Esophagus muscularis mucosa (tissue), 4 donors: ENCODE results near the gene STX16. TPM values are rescaled to one million over a fixed set of nuclear protein-coding genes. Genes with fewer than 3 reads are reported as not detected.

Experiments
- DNase-seq: peaks from one replicate; pipeline ENCODE4 v3.0.0-alpha.2; 2017; ENCODE audit errors: extremely low spot score
- H3K27ac ChIP-seq, 4 donors: fragments of 200-600 bp; sonication (generic); replicated peaks in 1 of 4; 1 replicate in 3 of 4; 2 replicates in 1 of 4; pipeline ENCODE4 v1.5.1; 2016 to 2019; ENCODE audit warnings: mild to moderate bottlenecking in 1 of 4
- H3K27me3 ChIP-seq, 4 donors: fragments of 200-600 bp; sonication (generic); one replicate each; pipeline versions ENCODE4 v1.5.1 to v1.6.0; 2016 to 2019
- H3K36me3 ChIP-seq, 4 donors: fragments of 200-600 bp; sonication (generic); one replicate each; pipeline ENCODE4 v1.5.1; 2016 to 2019
- H3K4me1 ChIP-seq, 4 donors: fragments of 200-600 bp; sonication (generic); one replicate each; pipeline ENCODE4 v1.5.1; 2016 to 2019
- H3K4me3 ChIP-seq, 4 donors: fragments of 200-600 bp; sonication (generic); 1 replicate in 2 of 4; 2 replicates in 2 of 4; pipeline ENCODE4 v1.5.1; 2016 to 2019; ENCODE audit warnings: mild to moderate bottlenecking in 4 of 4, moderate library complexity in 1 of 4
- H3K9me3 ChIP-seq, 4 donors: fragments of 200-600 bp; sonication (generic); 1 replicate in 3 of 4; 2 replicates in 1 of 4; pipeline ENCODE4 v1.5.1; 2016 to 2019
- EP300 ChIP-seq: sonication (generic); formaldehyde crosslinking; IDR thresholded peaks from one replicate; pipeline ENCODE4 v1.6.1; 2017; ENCODE audit warnings: antibody characterized with exemption
- POLR2A ChIP-seq: fragments of 450-650 bp; IDR thresholded peaks from one replicate; pipeline ENCODE4 v1.6.1; 2017; ENCODE audit warnings: antibody characterized with exemption, moderate library complexity, mild to moderate bottlenecking, low read depth
- POLR2AphosphoS5 ChIP-seq, 2 donors: sonication (generic); formaldehyde crosslinking; IDR thresholded peaks; one replicate each; pipeline ENCODE4 v1.6.1; 2017; ENCODE audit warnings: antibody characterized with exemption in 2 of 2
- WGBS: methylation state at CpG from one replicate; pipeline ENCODE4 v1.1.5; 2018; 5-methylcytosine and 5-hydroxymethylcytosine counted together
- intact Hi-C: fragments of 100-400 bp; cut with DNase I; formaldehyde crosslinking; loops from one replicate; pipeline ENCODE4 v1.15.1; 2023
- total RNA-seq, 4 donors: library from RNA; depleted of rRNA; stranded (reverse); fragments of >200 nt; gene quantifications; one replicate each; pipeline versions ENCODE4 v1.1.0 to v1.2.1, GENCODE V29; 2016
- TF ChIP-seq, protein P1 (sequence below), 3 experiments: fragments of 200-600 bp in 2 of 3; fragments of 450-650 bp in 1 of 3; sonication (generic) in 2 of 3; IDR thresholded peaks; one replicate each; pipeline ENCODE4 v1.5.1; 2017 to 2019; ENCODE audit warnings: antibody characterized with exemption in 3 of 3, mild to moderate bottlenecking in 2 of 3, moderate library complexity in 1 of 3

The STX16 gene
- total RNA-seq, 4 donors from 2014 or later = 36.6 to 57.7 (median 43.5) TPM

DNA sequence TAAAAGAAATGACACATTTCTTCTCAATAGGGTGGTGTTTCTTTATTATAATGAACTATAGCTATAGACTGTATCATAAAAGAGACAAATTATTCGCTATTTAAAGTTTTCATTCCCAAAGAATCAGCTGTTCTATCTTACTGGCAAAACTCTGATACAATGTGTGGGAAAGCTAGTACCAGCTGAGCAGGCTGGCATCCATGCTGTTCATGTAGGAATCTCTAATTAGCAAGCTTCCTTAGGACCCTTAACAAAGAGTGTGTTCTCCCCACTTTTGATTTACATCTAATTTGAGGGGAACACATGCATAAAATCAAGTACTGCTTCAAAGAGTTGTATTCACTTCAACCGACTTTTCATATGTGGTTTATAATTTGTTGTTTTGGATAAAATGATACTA is 13.2 kb downstream of the STX16 start:
- Histone ChIP-seq H3K4me3 (no peak overlapping the region), H3K36me3 (peaks cover 6 to 39% (median 29%) of the 10 kb centered on the region in 4 donors), H3K27ac (no peak overlapping the region), H3K4me1 (peaks cover 13 to 37% (median 27%) of the 10 kb centered on the region in 4 donors), H3K9me3 (no peaks in the 10 kb centered on the region), H3K27me3 (no peaks in the 10 kb centered on the region)
- no peak for DNase-seq
- 92% methylated on average over 2 of the region's 2 CpGs for WGBS
- intact Hi-C loops = no loop called here
- TF ChIP-seq EP300 = no peak
- no peak for TF ChIP-seq POLR2AphosphoS5 (IDR thresholded peaks at IDR 0.05)
- TF ChIP-seq, protein P1, sequence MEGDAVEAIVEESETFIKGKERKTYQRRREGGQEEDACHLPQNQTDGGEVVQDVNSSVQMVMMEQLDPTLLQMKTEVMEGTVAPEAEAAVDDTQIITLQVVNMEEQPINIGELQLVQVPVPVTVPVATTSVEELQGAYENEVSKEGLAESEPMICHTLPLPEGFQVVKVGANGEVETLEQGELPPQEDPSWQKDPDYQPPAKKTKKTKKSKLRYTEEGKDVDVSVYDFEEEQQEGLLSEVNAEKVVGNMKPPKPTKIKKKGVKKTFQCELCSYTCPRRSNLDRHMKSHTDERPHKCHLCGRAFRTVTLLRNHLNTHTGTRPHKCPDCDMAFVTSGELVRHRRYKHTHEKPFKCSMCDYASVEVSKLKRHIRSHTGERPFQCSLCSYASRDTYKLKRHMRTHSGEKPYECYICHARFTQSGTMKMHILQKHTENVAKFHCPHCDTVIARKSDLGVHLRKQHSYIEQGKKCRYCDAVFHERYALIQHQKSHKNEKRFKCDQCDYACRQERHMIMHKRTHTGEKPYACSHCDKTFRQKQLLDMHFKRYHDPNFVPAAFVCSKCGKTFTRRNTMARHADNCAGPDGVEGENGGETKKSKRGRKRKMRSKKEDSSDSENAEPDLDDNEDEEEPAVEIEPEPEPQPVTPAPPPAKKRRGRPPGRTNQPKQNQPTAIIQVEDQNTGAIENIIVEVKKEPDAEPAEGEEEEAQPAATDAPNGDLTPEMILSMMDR (IDR thresholded peaks at IDR 0.05) = no peak
- no peak for TF ChIP-seq POLR2A

DNA sequence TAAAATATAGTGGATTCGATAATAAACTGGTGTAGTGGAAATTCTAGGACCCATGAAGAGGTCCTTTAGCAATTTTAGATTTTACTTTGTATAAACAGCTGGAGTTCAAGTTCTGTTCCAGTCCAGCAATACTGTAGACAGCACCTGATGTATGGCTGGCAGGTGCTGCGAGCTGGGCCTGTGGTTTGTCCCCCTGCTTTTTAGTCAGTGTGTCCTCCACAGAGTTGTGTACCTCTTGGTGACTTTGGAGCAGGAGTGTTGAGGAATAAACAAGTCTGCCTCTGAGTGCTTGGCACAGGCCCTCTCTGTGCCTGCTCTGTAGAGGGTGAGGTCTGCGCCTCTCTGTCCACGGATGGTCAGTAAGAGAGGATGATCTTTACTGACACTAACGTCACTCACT is 13.8 kb downstream of the STX16 start:
- intact Hi-C loops = no loop called here
- H3K27me3 ChIP-seq = no peaks in the 10 kb centered on the region
- no peaks in the 10 kb centered on the region for H3K9me3 ChIP-seq
- H3K27ac ChIP-seq = no peak overlapping the region
- TF ChIP-seq POLR2AphosphoS5 (IDR thresholded peaks at IDR 0.05) (no peak), POLR2A (no peak)
- TF ChIP-seq, protein P1 (IDR thresholded peaks at IDR 0.05) = no peak
- peak; percentile 26 for DNase-seq
- peaks cover 11 to 45% (median 35%) of the 10 kb centered on the region in 4 donors for H3K36me3 ChIP-seq
- peaks cover 10 to 32% (median 21%) of the 10 kb centered on the region in 4 donors for H3K4me1 ChIP-seq
- 86% methylated on average over 5 of the region's 5 CpGs for WGBS
- no peak overlapping the region for H3K4me3 ChIP-seq

DNA sequence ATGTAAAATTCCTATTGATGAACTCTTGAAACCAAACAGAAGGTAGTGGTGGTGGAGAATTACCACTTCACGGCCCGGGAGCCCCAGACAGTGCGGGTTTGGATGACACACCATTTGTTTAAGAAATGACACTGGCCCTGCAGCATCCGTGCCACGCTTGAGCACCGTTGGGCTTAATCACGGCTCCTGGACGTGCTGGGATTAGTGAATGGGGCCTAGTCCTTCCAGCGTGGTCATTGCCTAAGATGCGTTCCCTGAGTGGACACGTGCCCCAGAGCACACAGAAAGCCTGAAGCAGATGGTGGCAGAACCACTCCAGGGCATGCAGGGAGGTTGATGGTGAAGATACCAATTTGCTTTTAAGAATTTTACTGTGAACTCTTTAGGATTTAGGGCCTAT is 14.5 kb downstream of the STX16 start:
- H3K36me3 ChIP-seq = peaks cover 12 to 52% (median 40%) of the 10 kb centered on the region in 4 donors
- no peak for TF ChIP-seq POLR2A
- no peak for TF ChIP-seq POLR2AphosphoS5 (IDR thresholded peaks at IDR 0.05)
- intact Hi-C loops = no loop called here
- H3K4me1 ChIP-seq = peaks cover 10 to 31% (median 20%) of the 10 kb centered on the region in 4 donors
- no peak overlapping the region for H3K4me3 ChIP-seq
- 77% methylated on average over 11 of the region's 11 CpGs for WGBS
- no peaks in the 10 kb centered on the region for H3K9me3 ChIP-seq
- no peak overlapping the region for H3K27ac ChIP-seq
- DNase-seq = peak; percentile 60
- no peaks in the 10 kb centered on the region for H3K27me3 ChIP-seq

DNA sequence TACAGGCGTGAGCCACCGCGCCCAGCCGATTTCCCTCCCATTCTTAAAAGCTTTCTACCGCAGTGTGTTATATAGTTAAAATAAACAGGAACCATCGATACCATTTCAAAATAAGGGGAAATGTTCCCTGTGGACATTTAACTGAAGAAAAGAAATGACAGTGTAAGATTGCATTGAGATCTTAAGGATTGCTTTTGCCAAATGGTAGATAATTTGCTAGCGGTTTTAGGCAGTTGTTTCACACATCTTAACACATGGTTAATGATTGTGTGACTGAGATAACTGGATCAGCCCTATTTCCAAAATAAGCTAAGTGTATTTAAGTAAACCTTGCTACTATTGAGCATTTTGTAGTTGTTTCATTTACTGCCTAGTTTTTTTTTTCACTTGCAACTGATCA is 15.6 kb downstream of the STX16 start:
- H3K4me1 ChIP-seq = peaks cover 4 to 27% (median 12%) of the 10 kb centered on the region in 4 donors
- intact Hi-C loops = no loop called here
- H3K27me3 ChIP-seq = no peaks in the 10 kb centered on the region
- peaks cover 12 to 54% (median 40%) of the 10 kb centered on the region in 4 donors for H3K36me3 ChIP-seq
- no peak overlapping the region for H3K27ac ChIP-seq
- DNase-seq = no peak
- no peaks in the 10 kb centered on the region for H3K9me3 ChIP-seq
- no peak overlapping the region for H3K4me3 ChIP-seq
- TF ChIP-seq, protein P1 (IDR thresholded peaks at IDR 0.05) = no peak
- TF ChIP-seq POLR2A = no peak
- 84% methylated on average over 7 of the region's 7 CpGs for WGBS

DNA sequence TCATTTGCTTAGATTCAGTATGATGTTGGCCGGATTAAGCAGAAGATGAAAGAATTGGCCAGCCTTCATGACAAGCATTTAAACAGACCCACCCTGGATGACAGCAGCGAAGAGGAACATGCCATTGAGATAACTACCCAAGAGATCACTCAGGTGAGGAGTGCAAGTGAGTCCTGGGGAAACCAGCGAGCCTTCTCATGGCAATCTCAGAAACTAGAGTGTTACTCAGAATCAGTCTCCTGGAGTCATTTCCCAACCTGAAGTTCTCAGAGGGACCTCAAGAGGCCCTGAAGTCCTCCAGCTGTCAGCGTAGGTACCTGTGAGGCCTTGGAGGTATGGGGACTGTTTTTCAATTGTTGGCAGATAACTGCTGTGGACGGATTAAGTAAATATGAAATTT is 16.9 kb downstream of the STX16 start:
- Histone ChIP-seq H3K27me3 (no peaks in the 10 kb centered on the region), H3K4me1 (peaks cover 0 to 22% (median 9%) of the 10 kb centered on the region in 4 donors), H3K36me3 (peaks cover 12 to 59% (median 42%) of the 10 kb centered on the region in 4 donors), H3K9me3 (no peaks in the 10 kb centered on the region), H3K4me3 (no peak overlapping the region), H3K27ac (peak overlapping the region in 1 of 4 donors; percentile 31)
- intact Hi-C loops = no loop called here
- TF ChIP-seq, protein P1 (IDR thresholded peaks at IDR 0.05) = no peak
- TF ChIP-seq POLR2AphosphoS5 (IDR thresholded peaks at IDR 0.05) (no peak), EP300 (no peak), POLR2A (no peak)
- WGBS = 68% methylated on average over 5 of the region's 5 CpGs
- peak; percentile 53 for DNase-seq
